UCSD-AML1 (cell line): ENCODE results near the gene ALDH6A1.

ENCODE experiments used
- DNase-seq: peaks from one replicate; lab custom pipeline; 2025; ENCODE audit not compliant: unreplicated experiment; lab: John Stamatoyannopoulos, UW

Gene ALDH6A1

DNA sequence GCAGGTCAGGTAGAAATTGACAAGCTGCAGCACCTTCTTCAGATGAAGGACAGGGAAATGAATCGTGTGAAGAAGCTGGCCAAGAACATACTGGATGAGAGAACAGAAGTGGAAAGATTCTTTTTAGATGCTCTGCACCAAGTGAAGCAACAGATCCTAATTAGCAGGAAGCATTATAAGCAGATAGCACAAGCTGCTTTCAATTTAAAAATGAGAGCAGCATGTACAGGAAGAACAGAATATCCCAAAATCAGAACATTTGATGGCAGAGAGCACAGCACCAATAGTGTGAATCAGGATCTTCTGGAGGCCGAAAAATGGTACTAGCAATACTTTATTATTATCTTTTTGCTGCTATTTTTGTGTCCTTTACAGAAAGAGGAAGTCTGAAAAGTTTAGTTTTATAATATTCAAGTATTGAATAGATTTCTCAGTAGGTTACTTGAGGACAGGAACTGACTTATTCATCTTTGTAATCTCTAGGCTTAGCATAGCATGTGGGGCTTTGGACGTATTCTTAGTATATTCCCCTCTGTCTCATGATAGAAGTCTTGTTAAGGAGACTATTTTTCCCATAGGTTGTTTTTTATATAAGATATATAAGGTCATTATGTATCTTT is 34.3 kb downstream of the ALDH6A1 start:
- no peak for DNase-seq

DNA sequence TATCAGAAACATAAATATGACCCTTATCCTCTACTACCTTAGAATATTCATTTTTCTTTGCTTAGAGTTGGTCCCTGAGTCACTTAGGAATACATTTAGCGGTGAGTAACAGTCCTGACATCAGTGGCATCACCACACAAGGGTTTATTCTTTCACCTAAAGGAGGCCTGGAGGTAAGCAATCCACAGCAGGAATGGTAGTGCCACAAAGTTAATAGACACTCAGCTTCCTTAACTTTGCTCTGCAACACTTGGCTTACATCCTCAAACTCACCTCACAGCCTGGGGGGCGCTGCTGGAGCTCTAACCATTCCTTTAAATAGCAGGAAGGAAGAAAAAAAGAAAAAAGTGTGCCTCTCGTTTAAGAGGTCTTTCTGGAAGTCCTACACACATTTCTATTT is 36.0 kb downstream of the ALDH6A1 start:
- peak; percentile 44 for DNase-seq

DNA sequence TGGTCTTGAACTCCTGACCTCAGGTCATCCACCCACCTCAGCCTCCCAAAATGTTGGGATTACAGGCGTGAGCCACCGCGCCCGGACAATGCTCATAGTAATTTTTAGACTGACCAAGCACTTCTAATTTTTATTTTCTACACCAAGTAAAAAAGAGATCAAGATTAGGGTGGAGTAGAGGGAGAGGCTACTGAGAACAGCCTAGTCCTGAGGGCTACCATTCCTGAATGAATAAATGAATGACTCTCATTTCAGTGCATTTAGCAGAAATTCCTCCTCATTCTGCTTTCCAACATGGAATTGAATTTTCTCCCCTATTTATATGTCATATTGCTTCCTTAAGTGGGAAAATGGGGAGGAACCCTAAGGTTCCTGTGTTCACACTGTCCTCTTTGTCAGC is 38.7 kb downstream of the ALDH6A1 start:
- no peak for DNase-seq

DNA sequence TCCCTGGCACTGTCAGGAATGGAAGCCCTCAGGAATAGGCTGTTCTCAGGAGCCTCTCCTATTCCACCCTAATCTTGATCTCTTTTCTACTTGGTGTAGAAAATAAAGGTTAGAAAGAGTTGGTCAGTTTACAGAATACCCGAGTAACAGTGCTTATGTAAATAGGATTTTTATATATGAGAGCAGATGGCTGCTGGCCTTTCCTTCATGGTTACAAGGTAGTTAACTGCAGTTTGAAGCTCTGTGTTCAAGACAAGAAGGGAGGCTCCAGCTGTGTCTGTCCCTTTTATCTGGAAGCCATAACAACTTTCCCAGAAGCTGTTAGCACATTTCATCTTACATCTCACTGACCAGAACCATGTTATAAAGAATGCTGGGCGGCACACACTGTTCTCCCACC is 42.0 kb downstream of the ALDH6A1 start:
- DNase-seq: no peak

DNA sequence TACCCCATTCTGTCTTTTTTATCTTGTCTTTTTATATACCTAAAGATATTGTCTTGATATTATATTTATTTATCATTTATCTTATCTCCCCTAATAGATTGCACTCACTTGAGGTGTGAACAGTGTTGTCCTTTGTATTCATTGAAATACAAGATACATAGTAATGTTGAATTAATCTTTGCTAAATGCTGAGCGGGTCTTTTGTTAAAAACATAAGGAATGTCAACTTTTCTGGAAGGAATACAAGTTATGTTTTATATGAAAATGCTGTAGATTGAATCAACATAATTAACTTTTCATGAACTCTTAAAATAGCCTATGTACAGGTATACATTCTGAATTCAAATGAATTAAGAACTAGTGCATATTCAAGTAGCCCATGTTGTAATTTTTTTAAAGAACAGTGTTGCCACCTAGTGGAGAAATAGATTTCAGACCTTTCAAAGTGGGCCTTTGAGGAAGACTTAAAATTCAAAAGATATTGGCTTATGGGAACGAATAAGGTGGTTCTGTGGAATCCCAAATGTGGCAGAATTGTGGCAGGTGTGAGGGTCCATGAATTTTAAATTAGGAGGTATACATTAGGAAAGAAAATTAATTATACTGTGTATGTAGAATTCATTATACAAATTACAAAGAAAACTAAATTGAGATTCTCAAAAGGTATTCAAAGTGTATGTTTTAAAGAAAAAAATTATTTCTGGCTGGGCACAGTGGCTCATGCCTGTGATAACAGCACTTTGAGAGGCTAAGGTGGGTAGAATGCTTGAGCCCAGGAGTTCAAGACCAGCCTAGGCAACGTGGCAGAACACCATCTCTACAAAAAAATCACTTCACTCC is 46.0 kb downstream of the ALDH6A1 start:
- DNase-seq: no peak

DNA sequence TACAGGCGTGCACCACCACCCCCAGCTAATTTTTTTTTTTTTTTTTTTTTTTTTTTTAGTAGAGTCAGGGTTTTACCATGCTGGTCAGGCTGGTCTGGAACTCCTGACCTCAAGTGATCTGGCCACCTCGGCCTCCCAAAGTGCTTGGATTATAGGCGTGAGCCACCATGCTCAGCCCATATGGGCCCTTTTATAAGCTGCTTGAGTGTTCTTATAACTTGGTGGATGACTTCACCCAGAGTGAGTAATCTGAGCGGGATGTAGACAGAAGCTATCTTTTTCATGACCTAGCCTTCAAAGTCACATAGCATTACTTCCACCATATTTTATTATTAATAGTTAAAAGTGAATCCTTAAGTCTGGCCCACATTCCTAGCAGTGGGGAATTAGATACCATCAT is 48.7 kb downstream of the ALDH6A1 start:
- no peak for DNase-seq

DNA sequence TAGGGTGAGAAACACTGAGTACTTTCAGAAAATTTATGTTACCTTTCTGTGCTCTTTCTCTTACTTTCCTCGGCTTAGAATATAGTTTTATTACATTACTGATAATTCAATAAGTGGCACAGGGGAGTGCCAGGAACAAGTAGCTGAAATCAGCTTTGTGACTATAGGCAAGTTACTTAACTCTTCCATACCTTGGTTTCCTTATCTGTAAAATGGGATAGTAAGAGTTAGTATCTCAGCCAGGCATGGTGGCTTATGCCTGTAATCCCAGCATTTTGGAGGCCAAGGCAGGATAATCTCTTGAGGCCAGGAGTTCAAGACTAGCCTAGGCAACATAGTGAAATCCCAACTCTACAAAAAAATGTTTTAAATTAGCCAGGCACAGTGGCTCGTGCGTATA is 49.7 kb downstream of the ALDH6A1 start:
- no peak for DNase-seq

DNA sequence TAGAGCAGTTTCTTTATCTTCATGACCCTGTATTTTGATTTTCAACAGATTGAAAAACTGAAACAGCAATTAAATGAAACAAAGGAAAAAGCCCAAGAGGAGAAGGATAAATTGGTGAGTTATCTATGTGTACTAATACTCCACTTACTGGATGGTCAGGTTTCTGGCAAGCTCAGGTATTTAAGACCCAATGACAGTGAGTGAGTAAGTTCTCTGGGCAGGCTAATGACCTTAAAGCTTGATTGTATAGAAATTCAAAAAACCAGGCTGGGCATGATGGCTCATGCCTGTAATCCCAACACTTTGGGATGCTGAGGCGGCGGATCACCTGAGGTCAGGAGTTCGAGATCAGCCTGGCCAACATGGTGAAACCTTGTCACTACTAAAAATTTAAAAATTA is 55.1 kb downstream of the ALDH6A1 start:
- DNase-seq: no peak

DNA sequence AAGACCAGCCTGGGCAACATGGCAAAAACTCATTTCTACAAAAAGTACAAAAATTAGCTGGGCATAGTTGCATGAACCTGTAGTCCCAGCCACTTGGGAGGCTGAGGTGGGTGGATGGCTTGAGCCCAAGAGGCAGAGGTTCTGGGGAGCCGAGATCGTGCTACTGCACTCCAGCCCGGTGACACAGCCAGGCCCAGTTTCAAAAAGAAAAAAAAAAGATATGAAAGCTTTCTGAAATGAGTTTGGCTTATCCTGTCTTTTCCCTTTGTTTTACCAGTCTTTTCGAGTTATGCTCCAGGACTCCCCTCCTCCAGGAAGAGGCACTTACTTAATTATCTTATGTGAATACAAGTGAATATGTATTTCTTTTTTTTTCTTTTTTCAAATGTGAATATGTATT is 61.9 kb downstream of the ALDH6A1 start:
- no peak for DNase-seq

DNA sequence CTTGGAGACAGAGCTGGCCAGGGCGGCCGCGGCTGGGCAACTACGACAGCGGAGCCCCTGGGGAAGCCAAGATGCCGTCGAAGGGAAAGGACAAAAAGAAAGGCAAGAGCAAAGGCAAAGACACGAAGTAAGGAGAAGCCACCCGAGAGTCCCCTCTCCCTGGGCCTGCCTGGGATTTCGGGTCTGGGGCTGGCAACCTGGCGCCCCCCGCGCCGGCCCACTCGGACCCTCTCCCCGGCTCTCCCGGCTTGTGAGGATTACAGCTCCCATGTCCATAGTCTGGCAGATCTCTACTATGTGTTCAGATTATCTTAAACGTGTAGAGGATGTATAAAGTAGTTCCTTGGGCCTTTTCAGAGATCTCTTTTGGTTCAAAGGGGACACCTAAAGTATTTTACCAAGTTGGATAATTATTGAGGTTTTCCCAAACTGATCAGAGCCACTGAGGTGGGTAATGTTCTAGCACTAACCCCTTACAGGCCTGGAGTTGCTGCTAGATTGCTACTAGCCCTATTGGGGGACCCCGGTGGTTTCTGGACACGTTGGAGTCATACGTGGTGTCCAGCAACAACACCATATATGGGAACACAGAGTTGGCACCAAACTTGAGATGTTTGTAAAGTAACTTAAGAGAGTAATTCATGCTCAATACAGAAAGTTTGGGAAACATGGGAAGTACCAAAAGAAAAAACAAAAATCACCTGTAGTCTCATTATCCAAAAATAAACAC is 64.7 kb downstream of the ALDH6A1 start:
- DNase-seq: no peak

DNA sequence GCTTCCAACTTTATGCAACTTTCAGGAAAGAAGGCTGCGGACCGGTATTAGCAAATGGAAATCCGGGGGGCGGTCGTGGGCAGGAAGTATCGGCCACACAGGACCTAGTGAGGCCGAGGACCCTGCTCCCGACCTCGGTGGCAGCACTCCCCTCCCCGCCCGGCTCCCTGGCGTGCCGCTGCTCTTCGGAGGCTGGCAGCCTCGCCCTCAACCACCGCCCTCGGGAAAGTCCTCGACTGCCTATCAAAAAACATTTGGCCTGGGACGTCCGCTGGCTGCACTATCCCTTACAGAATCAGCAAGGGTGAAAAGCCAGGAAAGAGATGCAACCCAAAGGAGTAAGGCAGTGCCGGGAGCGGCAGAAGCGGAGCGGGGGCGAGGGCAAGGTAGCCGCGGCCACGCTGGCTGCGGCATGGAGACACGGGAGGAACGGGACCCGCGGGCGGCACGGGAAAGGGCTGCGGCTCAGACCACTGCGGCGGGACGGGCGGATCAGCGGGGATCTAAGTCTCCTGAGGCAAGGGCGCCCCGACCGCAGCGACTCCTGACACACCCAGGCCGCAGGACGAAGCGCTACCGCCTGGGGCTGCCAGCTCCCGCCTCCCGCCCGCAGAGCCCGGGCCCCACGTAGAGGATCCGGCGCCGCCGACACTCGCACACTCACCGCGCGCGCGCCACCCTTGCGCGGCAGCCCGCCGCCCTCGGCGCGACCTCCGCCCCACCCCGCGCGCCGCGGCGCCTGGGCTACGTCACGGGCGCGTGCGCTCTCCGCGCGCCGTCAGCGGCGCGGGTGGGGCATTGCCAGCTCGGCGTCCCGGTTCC is 65.5 kb downstream of the ALDH6A1 start, which contains the start of the genes BBOF1 and ENTPD5:
Gene BBOF1 (plus strand): TSS at position 764 of the 822 bp plus-strand sequence. CDS start 130 bp downstream, outside the sequence.
Gene ENTPD5 (minus strand): TSS at position 703 of the 822 bp plus-strand sequence. CDS start 31,186 bp downstream, outside the sequence.
- peak; percentile 90 for DNase-seq

DNA sequence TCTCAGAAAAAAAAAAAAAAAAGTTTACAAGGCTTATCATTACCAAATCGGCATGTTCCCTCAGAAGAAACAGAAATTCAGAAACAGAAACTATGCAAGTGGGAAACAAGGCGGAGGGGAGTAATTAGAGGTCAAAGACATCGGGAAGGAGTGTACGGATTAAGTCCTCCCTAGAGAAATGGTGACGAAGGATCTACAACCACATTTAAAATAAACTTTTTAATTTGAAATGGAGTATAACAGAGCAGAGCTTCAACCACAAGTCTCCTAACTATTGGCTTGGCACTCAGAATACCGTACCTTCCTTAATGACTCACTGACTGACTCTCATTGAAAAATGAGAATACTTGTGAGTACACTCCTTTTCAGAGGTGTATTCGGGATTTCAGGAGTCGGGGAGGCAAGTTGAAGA is 66.1 kb downstream of the ALDH6A1 start:
- DNase-seq: no peak

DNA sequence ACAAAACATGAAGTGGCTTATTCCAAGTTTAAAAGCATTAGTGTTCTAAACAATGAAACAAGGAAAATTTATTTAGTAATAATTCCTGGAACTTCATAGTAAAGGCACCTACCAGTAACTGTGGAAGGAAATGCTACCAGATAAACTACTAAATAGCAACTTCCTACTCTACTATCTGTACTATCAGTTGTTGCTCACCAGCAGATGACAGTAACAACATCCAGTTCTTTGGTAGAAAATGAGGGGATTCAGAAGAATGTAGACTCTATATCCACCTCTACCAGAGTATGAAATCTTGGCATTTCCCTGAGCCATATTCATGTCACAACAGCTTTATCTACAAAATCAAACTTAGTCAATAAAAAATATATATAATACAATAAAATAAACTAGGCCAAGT is 68.3 kb downstream of the ALDH6A1 start:
- DNase-seq: no peak

DNA sequence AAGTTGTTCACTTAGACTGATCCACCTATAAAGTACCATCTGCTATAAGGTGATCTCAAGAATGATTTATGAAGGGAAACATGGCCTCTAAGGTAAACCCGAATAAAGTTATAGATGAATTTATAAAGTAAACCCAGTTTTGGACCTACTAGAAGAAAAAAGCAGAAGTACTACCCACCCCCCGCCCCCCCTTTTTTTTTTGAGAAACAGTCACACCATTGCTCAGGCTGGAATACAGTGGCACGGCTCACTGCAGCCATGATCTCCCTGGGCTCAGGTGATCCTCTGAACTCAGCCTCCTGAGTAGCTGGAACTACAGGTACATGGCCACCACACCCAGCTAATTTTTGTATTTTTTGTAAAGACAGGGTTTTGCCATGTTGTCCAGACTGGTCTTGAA is 69.1 kb downstream of the ALDH6A1 start:
- DNase-seq: no peak

DNA sequence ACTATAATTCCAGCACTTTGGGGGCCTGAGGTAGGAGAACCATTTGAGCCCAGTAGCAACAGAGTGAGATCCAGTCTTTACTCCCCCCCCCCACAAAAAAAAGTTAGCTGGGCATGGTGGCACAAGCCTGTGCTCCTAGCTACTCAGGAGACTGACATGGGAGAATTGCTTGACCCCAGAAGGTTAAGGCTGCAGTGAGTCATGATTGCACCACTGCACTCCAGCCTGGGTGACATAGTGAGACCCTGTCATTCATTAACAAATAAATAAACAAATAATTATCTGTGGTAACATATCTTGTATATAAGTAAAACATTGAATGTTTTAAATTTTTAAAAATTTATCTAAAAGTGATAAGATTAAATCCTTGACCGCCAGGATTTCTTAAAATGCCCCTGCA is 70.0 kb downstream of the ALDH6A1 start:
- no peak for DNase-seq

DNA sequence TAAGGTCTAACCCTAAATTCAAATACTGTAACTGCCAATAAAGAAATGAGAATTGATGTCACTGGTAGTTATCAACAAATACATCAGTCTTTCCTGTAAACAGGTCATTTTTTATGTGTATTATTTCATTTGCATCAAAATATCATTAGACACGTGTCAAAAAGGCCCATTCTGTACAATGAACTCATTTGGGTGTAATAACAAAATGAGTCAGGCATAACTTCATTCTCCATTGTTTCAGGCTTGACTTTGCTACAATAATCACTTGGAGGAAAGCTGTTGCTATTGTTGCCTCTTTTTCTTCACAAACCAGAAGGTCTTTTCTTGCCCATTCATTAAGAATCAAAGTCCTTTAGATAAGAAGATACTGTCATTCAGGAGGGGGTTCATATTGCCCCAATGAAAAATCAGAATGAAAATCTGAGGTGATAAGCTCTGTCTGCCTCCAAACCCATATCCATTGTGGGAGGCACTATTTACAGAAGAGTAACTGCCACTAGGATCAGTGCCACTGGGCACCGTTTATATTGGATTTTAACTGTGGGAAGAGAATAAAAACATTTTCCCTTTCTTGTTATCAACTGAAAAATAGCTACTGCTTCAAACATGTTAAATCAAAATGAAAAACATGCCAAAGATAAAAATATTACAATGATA is 75.3 kb downstream of the ALDH6A1 start:
- DNase-seq: no peak
